Epithelial cell of alveolus of lung (primary cell): Measurements from ENCODE around the gene PYGO1. TPM values are rescaled to one million over a fixed set of nuclear protein-coding genes. Genes with fewer than 3 reads are reported as not detected.

Source experiments
- total RNA-seq: library from RNA; depleted of rRNA; stranded (reverse); fragments of >200 nt; gene quantifications from 2 replicates; pipeline ENCODE4 v1.2.1, GENCODE V29; 2015

Gene PYGO1
- 6.2 and 10.5 TPM in 2 replicates for total RNA-seq

GRCh38 chr15:55588070-55588814, at the start of gene PYGO1:
Gene PYGO1, minus strand, starts transcription at chr15:55588345. Its CDS starts 462 bp downstream, at chr15:55587883.

Other genes starting within 250 kb of the PYGO1 start
- gene CCPG1, start 180.0 kb downstream of the PYGO1 start, total RNA-seq = 22.4 and 30.6 TPM in 2 replicates
- 6.5 TPM in 1 of 2 replicates, not detected in the other for gene PIERCE2, start 179.8 kb downstream of the PYGO1 start, total RNA-seq
- 1.6 TPM in 1 of 2 replicates, not detected in the other for gene DNAAF4, start 80.1 kb downstream of the PYGO1 start, total RNA-seq
- gene PRTG, start 154.8 kb upstream of the PYGO1 start, total RNA-seq = 1.6 and 4.7 TPM in 2 replicates